GM04503 (cell line): ENCODE measurements around the gene FBXO2.
"Not testable (repeated sequence)": the region's sequence is repeated elsewhere in the genome, so short reads cannot be mapped to it uniquely, and the experiment has no call there.

Experiments used
- DNase-seq: peaks from one replicate; pipeline ENCODE4 v3.0.0-alpha.2; 2012; ENCODE audit warnings: low read depth

FBXO2 gene

DNA sequence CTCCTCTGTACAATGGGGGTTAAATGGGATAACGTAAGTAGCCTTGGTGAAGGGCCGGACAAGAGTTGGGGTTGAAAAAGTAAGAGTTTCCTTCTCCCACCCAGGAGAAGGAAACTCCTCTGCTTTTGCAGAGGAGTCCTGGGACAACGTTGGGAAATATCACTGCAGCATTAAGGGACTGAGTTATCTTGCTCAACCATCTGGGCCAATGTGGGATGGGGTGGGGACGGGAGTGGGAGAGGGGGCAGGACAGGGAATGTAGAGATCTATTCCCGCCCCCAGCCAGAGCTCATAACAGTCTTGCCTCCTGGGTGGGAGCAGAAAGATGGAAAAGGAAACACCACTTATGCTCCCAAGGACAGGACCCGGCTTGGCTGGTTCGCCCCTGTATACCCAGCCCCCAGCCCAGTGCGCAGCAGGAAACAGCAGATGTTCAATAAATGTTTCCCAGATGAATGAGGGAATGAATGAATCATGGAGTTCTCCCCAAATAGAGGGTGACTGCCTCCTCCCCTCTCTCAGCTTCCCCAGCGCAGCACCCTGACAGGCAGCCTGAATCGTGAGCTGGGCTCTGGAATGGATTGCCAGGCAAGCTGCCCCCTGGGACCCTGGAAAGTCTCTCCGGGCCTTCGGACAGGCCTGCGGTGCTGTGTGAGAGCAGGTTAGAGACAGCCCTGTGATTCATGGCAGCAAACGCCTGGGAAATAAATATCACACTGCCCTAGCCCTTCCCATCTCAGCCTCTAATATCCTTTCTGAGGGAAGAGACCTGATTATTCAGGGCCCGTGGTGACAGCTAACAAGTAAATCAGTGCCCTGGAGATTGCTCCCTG, 24.8 kb downstream of the FBXO2 start:
- no peak for DNase-seq

- DNase-seq: no peak
These were observed 25.5 kb downstream of the FBXO2 start for GRCh38 chr1:11628767-11629166.

DNA sequence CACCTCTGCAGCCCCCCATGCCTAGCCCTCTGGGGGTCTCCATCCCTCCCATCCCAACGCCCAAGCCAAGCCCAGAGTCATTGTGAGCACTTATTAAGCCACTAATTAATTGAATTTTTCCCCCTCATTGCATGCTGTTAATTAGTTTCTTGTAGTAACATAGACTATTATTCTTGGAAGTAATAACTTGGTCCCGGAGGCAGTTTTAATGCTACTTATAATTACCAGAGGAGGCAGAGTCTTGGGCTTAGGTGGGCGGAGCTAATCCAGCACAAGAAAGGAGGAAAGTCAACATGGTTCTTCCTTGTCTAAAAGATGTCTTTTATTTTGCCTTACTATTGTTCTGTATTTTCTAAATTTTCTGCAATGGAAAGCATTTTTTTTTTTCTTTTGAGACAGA, 27.7 kb downstream of the FBXO2 start:
- no peak for DNase-seq

DNA sequence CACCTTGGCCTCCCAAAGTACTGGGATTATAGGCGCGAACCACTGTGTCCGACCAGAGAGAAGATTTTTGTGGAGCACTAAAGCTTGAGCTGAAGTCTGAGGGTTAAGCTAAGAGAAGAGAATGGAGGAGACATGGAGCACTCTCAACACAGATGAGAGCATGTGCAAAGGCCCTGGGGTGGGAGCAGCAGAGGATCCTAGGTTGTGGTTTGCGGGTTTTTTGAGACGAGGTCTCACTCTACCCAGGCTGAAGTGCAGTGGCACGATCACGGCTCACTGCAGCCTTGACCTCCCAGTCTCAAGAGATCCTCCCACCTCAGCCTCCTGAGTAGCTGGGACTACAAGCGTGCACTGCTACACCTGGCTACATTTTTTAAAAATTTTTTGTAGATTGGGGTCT, 30.5 kb downstream of the FBXO2 start:
- DNase-seq: no peak

DNA sequence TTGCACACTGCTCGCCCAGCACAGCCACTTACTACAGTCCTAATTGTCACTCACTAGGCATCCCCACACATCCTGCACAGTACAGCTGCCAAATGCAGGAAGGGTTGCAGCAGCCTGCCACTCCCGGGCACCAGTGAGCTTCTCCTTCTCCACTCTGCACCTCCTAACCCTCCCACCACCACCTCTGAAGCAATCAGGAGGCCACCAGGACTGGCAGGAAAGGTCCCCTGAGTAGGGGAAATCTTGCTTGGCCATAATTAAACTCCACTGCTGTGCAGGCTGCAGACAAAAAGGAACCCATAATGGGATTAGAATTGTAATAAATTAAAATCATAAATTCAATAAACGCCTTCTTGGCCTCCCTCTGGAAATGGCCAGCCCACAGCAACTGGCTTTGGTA, 31.8 kb downstream of the FBXO2 start:
- no peak for DNase-seq

DNA sequence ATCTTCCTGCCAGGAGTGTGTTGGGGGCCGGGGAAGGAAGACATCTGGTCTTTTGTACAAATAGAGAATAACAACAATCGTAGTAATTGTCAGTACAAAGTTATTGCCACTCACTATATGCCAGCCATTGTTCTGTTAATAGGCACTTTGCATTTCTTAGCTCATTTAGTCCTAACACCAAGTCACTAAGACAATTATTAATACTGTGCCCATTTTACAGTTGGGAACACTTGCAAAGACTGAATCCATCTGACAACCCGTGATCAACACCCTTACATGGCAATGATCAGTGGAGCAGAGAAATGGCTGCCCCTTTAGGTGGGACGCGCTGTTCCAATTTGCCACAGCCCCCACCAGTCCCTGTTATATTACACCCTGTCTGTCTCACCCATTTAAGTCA, 33.3 kb downstream of the FBXO2 start:
- DNase-seq: no peak

GRCh38 chr1:11620405-11620804, 33.8 kb downstream of the FBXO2 start:
- DNase-seq: no peak

GRCh38 chr1:11617741-11618140, 36.5 kb downstream of the FBXO2 start:
- no peak for DNase-seq

- no peak for DNase-seq
These were observed 36.9 kb downstream of the FBXO2 start for GRCh38 chr1:11617314-11617713.

- DNase-seq: no peak
These were observed 37.5 kb downstream of the FBXO2 start for GRCh38 chr1:11616766-11617165.

GRCh38 chr1:11615090-11615489, 39.1 kb downstream of the FBXO2 start:
- DNase-seq: no peak

DNA sequence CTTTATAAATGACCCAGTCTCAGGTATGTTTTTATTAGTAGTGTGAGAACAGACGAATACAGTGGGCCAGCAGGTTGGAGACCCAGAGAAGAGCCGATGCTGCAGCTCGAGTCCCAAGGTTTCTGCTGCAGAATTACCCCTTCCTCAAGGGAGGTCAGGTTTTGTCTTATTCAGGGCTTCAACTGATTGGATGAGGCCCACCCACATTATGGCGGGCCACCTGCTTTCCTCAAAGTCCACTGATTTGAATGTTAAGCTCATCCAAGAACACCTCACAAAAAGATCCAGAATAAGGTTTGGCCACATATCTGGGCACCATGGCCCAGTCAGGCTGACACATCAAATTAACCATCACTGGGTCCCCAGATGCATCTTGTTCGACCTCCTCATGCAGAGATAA, 40.9 kb downstream of the FBXO2 start:
- no peak for DNase-seq

- no peak for DNase-seq
These were observed 42.4 kb downstream of the FBXO2 start for GRCh38 chr1:11611638-11612327.

DNA sequence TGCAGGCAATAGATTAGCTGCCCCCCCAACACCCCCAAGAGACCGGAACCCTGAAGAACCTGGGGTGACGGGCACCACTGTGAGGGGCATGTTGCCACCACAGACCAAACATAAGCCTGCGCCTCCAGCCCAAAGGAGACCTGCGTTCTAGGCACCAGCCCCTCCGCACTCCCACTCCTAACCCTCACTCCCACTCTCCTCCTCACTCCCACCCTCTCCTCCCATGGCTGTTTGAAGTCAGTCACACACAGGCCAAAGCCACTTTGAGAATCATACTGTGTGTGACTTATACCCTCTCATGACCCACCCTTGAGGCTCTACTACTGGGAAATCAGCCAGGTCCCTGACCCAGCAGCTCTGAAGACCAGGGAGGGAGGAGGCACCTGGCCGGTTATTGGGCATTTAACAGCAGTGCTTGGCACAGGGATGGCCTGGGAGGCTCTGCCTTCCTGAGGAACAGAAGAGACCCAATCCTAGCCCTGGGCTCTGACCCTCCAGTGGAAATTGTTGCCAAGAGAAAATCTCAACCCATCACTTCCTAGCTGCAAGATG, 43.5 kb downstream of the FBXO2 start:
- no peak for DNase-seq

- DNase-seq: not testable (repeated sequence)
These were observed 44.9 kb downstream of the FBXO2 start for GRCh38 chr1:11609378-11609777.

GRCh38 chr1:11608596-11609130, 45.6 kb downstream of the FBXO2 start:
- DNase-seq: not testable (repeated sequence)

- DNase-seq: no peak
These were observed 47.5 kb downstream of the FBXO2 start for GRCh38 chr1:11606775-11607174.

DNA sequence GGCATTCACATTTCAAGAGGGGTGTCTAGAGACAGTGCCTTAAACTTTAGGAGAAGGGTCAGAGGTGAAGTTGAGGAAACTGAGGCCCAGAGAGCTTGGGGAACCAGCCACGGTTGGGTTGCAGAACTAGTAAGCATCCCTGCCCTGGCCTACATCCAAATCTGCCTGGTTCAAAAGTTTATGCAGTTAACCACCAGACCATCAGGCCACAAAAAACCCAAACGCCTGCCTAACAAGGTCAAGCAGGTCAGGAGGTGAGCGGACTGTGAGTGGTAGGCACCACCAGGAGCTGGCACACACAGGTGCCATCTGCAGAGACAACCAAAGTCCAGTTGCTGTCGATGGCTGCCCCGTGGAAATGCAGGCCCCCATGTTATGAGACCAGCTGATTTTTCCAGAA, 51.2 kb downstream of the FBXO2 start:
- DNase-seq: no peak

GRCh38 chr1:11602424-11602823, 51.8 kb downstream of the FBXO2 start:
- no peak for DNase-seq

- DNase-seq: no peak
These were observed 53.4 kb downstream of the FBXO2 start for GRCh38 chr1:11600836-11601235.

GRCh38 chr1:11599891-11600576, 54.2 kb downstream of the FBXO2 start:
- no peak for DNase-seq

- peak; percentile 2 for DNase-seq
These were observed 55.8 kb downstream of the FBXO2 start for GRCh38 chr1:11598461-11598860.
